Measurements from ENCODE around the gene USP12.

GRCh38 chr13:27208514-27208913, 36.9 kb upstream of the USP12 start:
- TF ChIP-seq POLR2AphosphoS5 (IDR thresholded peaks at IDR 0.05; ENCODE audit: borderline replicate concordance, low read depth, low read length) (no peak), EZH2 (IDR thresholded peaks at IDR 0.05) (no peak), FOXP2 (optimal IDR thresholded peaks at IDR 0.05; ENCODE audit: control extremely low read depth, extremely low read length, insufficient read depth) (no peak)

Measured in SK-N-MC (cell line).